Naive B cell (primary cell): Measurements from ENCODE around the gene OR51E1. TPM values are rescaled to one million over a fixed set of nuclear protein-coding genes. Genes with fewer than 3 reads are reported as not detected.

Experiments
- ATAC-seq, 2 donors: fragments of 150-1000 bp; cut with Tn5 transposase; 2 replicates each; pipeline ENCODE4 v1.10.0; 2021; ENCODE audit warnings: low read depth in 2 of 2, mild to moderate bottlenecking in 2 of 2, moderate library complexity in 2 of 2
- DNase-seq: peaks from one replicate; pipeline ENCODE4 v3.0.0; 2022
- H3K27ac Mint-ChIP-seq, 6 donors: one replicate each; pipeline ENCODE4 v1.8.0; 2020 to 2022; ENCODE audit warnings: mild to moderate bottlenecking in 6 of 6, mixed read lengths in 6 of 6, moderate library complexity in 5 of 6, inconsistent platforms in 2 of 6
- H3K27me3 Mint-ChIP-seq, 3 donors: one replicate each; pipeline ENCODE4 v1.8.0; 2021 to 2022; ENCODE audit warnings: mixed read lengths in 3 of 3, mild to moderate bottlenecking in 1 of 3
- H3K36me3 Mint-ChIP-seq, 2 donors: one replicate each; pipeline ENCODE4 v1.8.0; 2020 to 2022; ENCODE audit warnings: mixed read lengths in 2 of 2, inconsistent platforms in 1 of 2, mild to moderate bottlenecking in 1 of 2
- H3K4me1 Mint-ChIP-seq, 3 donors: one replicate each; pipeline ENCODE4 v1.8.0; 2020 to 2022; ENCODE audit warnings: mixed read lengths in 3 of 3, inconsistent platforms in 1 of 3, mild to moderate bottlenecking in 1 of 3, moderate library complexity in 1 of 3
- H3K4me3 Mint-ChIP-seq, 8 donors: one replicate each; pipeline ENCODE4 v1.8.0; 2020 to 2022; ENCODE audit warnings: mild to moderate bottlenecking in 8 of 8, mixed read lengths in 8 of 8, moderate library complexity in 8 of 8, inconsistent platforms in 2 of 8
- H3K9me3 Mint-ChIP-seq, 7 donors: one replicate each; pipeline ENCODE4 v1.8.0; 2020 to 2022; ENCODE audit warnings: mixed read lengths in 7 of 7, mild to moderate bottlenecking in 5 of 7, inconsistent platforms in 2 of 7, moderate library complexity in 1 of 7
- polyA plus RNA-seq, 6 donors: library from polyadenylated mRNA; unstranded; fragments of 300-500 nt; fragmentation: Illumina TruSeq; gene quantifications; one replicate each; pipeline ENCODE4 v1.2.3, GENCODE V29; 2021; ENCODE audit warnings: low read depth in 6 of 6

The OR51E1 gene
- polyA plus RNA-seq, 6 donors from 2014 or later, result not detected

- peak; percentile 66 to 80 for ATAC-seq
- Mint-ChIP-seq H3K4me1 (no peaks in the 10 kb centered on the region), H3K27ac (no peak within 1 kb of the TSS), H3K36me3 (no peaks in the 10 kb centered on the region), H3K9me3 (peaks cover 0 to 3% (median 0%) of the 10 kb centered on the region in 7 donors), H3K4me3 (no peak within 1 kb of the TSS), H3K27me3 (peaks cover 10 to 23% (median 21%) of the 10 kb centered on the region in 3 donors)
- peak; percentile 49 for DNase-seq
These were observed 6.7 kb upstream of the OR51E1 start, which contains the start of gene OR51D1 for GRCh38 chr11:4636962-4637661. OR51D1 (plus strand) TSS chr11:4637477; CDS start chr11:4639791, 2,314 bp downstream.

GRCh38 chr11:4637662-4638047 is 6.1 kb upstream of the OR51E1 start:
- Mint-ChIP-seq H3K4me1 (no peaks in the 10 kb centered on the region), H3K36me3 (no peaks in the 10 kb centered on the region)

DNA sequence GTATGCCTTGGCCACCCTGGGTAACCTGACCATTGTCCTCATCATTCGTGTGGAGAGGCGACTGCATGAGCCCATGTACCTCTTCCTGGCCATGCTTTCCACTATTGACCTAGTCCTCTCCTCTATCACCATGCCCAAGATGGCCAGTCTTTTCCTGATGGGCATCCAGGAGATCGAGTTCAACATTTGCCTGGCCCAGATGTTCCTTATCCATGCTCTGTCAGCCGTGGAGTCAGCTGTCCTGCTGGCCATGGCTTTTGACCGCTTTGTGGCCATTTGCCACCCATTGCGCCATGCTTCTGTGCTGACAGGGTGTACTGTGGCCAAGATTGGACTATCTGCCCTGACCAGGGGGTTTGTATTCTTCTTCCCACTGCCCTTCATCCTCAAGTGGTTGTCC is 3.9 kb upstream of the OR51E1 start:
- H3K27ac Mint-ChIP-seq, result no peak overlapping the region
- H3K4me1 Mint-ChIP-seq, result no peaks in the 10 kb centered on the region
- no peaks in the 10 kb centered on the region for H3K9me3 Mint-ChIP-seq
- DNase-seq (no peak), ATAC-seq (no peak)
- peaks cover 20 to 46% (median 21%) of the 10 kb centered on the region in 3 donors for H3K27me3 Mint-ChIP-seq
- no peaks in the 10 kb centered on the region for H3K36me3 Mint-ChIP-seq
- no peak overlapping the region for H3K4me3 Mint-ChIP-seq

More at GRCh38 chr11:4637662-4638047, 6.1 kb upstream of the OR51E1 start:
- ATAC-seq (no peak), DNase-seq (no peak)
- Mint-ChIP-seq H3K9me3 (no peaks in the 10 kb centered on the region), H3K27me3 (peaks cover 10 to 27% (median 21%) of the 10 kb centered on the region in 3 donors), H3K27ac (no peak overlapping the region), H3K4me3 (no peak overlapping the region)

DNA sequence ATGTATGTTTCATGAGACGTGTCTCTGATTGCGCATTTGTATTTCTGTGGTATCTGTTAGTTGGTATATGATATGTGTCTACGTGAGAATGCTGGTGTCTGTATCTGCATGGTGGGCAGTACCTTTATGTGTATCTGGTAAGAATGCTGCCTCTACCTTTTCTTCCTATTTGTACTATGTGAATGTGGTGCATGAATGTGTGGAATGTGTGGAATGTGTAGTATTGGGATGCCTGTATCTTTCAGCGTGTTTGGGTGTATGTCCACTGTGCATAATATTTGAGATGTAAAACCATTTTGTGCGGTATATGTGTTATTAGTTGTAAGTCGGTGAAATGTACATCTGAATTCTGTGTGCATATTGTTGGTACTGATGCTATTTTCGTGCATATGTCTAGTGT is 2.3 kb upstream of the OR51E1 start:
- DNase-seq (no peak), ATAC-seq (no peak)
- H3K9me3 Mint-ChIP-seq, result no peaks in the 10 kb centered on the region
- no peak overlapping the region for H3K4me3 Mint-ChIP-seq
- no peaks in the 10 kb centered on the region for H3K36me3 Mint-ChIP-seq
- H3K27ac Mint-ChIP-seq, result no peak overlapping the region
- peaks cover 20 to 50% (median 21%) of the 10 kb centered on the region in 3 donors for H3K27me3 Mint-ChIP-seq
- no peaks in the 10 kb centered on the region for H3K4me1 Mint-ChIP-seq

- no peak for ATAC-seq
- Mint-ChIP-seq H3K4me3 (no peak overlapping the region), H3K27me3 (peaks cover 20 to 50% (median 21%) of the 10 kb centered on the region in 3 donors), H3K9me3 (no peaks in the 10 kb centered on the region), H3K36me3 (no peaks in the 10 kb centered on the region), H3K27ac (no peak overlapping the region), H3K4me1 (no peaks in the 10 kb centered on the region)
- DNase-seq, result no peak
These were observed 1.7 kb upstream of the OR51E1 start for GRCh38 chr11:4642043-4642442.

- Mint-ChIP-seq H3K27ac (no peak overlapping the region), H3K4me3 (no peak overlapping the region), H3K36me3 (no peaks in the 10 kb centered on the region), H3K4me1 (no peaks in the 10 kb centered on the region), H3K9me3 (no peaks in the 10 kb centered on the region), H3K27me3 (peaks cover 20 to 50% (median 21%) of the 10 kb centered on the region in 3 donors)
- DNase-seq (no peak), ATAC-seq (no peak)
These were observed 706 bp upstream of the OR51E1 start for GRCh38 chr11:4643076-4643475.

GRCh38 chr11:4644233-4644632 is 451 bp downstream of the OR51E1 start:
- H3K4me1 Mint-ChIP-seq, result no peaks in the 10 kb centered on the region
- H3K4me3 Mint-ChIP-seq, result no peak overlapping the region
- peaks cover 21 to 55% (median 24%) of the 10 kb centered on the region in 3 donors for H3K27me3 Mint-ChIP-seq
- H3K27ac Mint-ChIP-seq, result peak overlapping the region in 1 of 6 donors; percentile 11
- DNase-seq (no peak), ATAC-seq (no peak)
- H3K9me3 Mint-ChIP-seq, result no peaks in the 10 kb centered on the region
- H3K36me3 Mint-ChIP-seq, result no peaks in the 10 kb centered on the region

DNA sequence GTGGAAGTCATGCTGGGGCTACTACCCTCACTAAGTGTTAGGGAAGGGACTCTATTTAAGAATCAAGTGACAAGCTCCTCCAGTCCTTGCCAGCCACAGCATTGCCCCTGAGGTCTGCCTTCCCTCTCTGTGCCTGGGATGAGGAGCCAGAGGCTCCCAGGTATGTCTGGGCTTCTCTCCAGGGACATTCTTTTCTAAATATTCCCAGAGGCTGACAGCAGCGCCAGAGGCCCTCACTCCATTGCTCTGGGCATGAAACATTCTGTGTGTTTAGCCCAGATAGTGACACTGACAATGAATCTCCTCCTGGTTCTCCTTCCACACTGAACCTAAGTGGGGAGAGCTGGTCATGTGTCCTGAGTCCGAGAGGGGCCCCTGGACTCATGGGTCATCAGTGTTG is 2.2 kb downstream of the OR51E1 start:
- Mint-ChIP-seq H3K27me3 (peaks cover 17 to 48% (median 26%) of the 10 kb centered on the region in 3 donors), H3K4me1 (no peaks in the 10 kb centered on the region), H3K4me3 (no peak overlapping the region), H3K9me3 (no peaks in the 10 kb centered on the region), H3K27ac (no peak overlapping the region), H3K36me3 (no peaks in the 10 kb centered on the region)
- no peak for ATAC-seq
- no peak for DNase-seq

GRCh38 chr11:4647766-4648165 is 4.0 kb downstream of the OR51E1 start:
- ATAC-seq (no peak), DNase-seq (no peak)
- Mint-ChIP-seq H3K4me1 (no peaks in the 10 kb centered on the region), H3K27me3 (peaks cover 10 to 35% (median 24%) of the 10 kb centered on the region in 3 donors), H3K27ac (no peak overlapping the region), H3K36me3 (no peaks in the 10 kb centered on the region), H3K4me3 (no peak overlapping the region), H3K9me3 (peaks cover 0 to 1% (median 0%) of the 10 kb centered on the region in 7 donors)

GRCh38 chr11:4654635-4655369 is 11.0 kb downstream of the OR51E1 start:
- Mint-ChIP-seq H3K36me3 (no peaks in the 10 kb centered on the region), H3K4me1 (no peaks in the 10 kb centered on the region), H3K27me3 (peaks cover 7 to 17% (median 12%) of the 10 kb centered on the region in 3 donors), H3K4me3 (no peak overlapping the region), H3K9me3 (peaks cover 0 to 7% (median 0%) of the 10 kb centered on the region in 7 donors), H3K27ac (no peak overlapping the region)
- DNase-seq (no peak), ATAC-seq (no peak)

DNA sequence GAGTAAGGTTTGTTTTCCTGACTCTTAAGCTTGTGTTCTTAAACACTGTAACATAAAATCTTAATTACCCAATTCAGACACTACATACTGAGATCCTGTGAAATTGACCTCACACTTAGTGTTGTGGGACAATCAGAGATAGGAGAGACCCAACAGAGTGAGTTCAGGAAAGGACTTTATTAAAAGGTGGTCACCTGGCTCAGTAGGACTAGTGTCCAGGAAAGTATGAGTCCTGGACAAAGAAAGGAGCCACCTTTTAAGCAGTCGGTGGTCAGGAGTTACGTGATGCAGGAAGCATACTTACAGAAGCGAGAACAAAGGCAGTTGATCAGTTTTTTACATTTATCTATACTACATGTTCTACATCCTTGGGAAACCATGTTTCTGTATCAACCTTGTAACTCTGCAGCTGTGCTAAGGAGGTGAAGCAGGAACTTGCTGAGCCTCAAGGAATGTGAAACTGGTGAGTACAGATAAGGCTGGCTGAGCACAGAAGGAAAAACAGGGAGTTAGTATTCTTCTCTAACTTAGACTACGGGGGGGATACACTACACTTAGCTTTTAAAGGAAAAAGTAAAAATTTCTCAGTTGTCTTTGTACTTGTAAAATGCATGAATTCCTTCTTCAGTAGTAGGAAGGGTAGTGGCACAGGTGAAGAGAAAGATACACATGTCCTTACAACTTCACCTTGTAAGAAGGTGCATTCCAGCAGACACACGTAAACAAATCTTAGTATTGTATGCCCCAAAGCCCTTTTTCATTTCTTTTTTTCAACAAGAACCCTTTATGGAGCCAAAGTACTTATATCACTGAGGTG is 15.1 kb downstream of the OR51E1 start:
- no peaks in the 10 kb centered on the region for H3K4me1 Mint-ChIP-seq

DNA sequence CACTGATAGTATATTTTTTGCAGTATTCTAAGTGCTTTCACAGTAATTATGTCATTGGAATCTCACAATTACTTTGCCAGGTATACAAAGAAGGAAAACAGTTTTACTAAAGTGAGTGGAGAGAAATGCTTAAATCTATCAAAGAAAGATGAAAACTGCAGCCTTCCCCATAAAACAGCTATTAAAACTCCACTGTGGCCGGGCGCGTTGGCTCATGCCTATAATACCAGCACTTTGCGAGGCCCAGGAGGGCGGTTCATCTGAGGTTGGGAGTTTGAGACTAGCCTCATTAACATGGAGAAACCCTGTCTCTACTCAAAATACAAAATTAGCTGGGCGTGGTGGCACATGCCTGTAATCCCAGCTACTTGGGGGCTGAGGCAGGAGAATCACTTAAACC is 19.1 kb downstream of the OR51E1 start:
- no peaks in the 10 kb centered on the region for H3K4me1 Mint-ChIP-seq
- peaks cover 0 to 3% (median 0%) of the 10 kb centered on the region in 7 donors for H3K9me3 Mint-ChIP-seq
- no peaks in the 10 kb centered on the region for H3K36me3 Mint-ChIP-seq
- DNase-seq (no peak), ATAC-seq (no peak)
- H3K27ac Mint-ChIP-seq, result no peak overlapping the region
- no peak overlapping the region for H3K4me3 Mint-ChIP-seq
- peaks cover 14 to 23% (median 22%) of the 10 kb centered on the region in 3 donors for H3K27me3 Mint-ChIP-seq

More for the DNA sequence above, 15.1 kb downstream of the OR51E1 start:
- no peaks in the 10 kb centered on the region for H3K36me3 Mint-ChIP-seq
- peaks cover 14 to 16% (median 14%) of the 10 kb centered on the region in 3 donors for H3K27me3 Mint-ChIP-seq
- no peak for ATAC-seq
- no peak for DNase-seq
- H3K27ac Mint-ChIP-seq, result no peak overlapping the region
- H3K9me3 Mint-ChIP-seq, result peaks cover 0 to 3% (median 0%) of the 10 kb centered on the region in 7 donors
- no peak overlapping the region for H3K4me3 Mint-ChIP-seq

- H3K36me3 Mint-ChIP-seq, result no peaks in the 10 kb centered on the region
- no peaks in the 10 kb centered on the region for H3K4me1 Mint-ChIP-seq
- peaks cover 14 to 23% (median 22%) of the 10 kb centered on the region in 3 donors for H3K27me3 Mint-ChIP-seq
- DNase-seq (no peak), ATAC-seq (no peak)
- H3K4me3 Mint-ChIP-seq, result no peak overlapping the region
- no peak overlapping the region for H3K27ac Mint-ChIP-seq
- H3K9me3 Mint-ChIP-seq, result peaks cover 0 to 3% (median 0%) of the 10 kb centered on the region in 7 donors
These were observed 20.4 kb downstream of the OR51E1 start for GRCh38 chr11:4664183-4664582.
